Activated T-cell treated with anti-CD3 and anti-CD28 coated beads, Interleukin-2, amount 50 U/mL, for 48 hours (primary cell): ENCODE measurements around the gene C1orf21.

Experiments used
- DNase-seq, 2 experiments: peaks; one replicate each; pipeline ENCODE4 v3.0.0-alpha.2; 2020

Gene C1orf21

GRCh38 chr1:184672013-184672726 lies 285.3 kb downstream of the C1orf21 start:
- no peak for DNase-seq

DNA sequence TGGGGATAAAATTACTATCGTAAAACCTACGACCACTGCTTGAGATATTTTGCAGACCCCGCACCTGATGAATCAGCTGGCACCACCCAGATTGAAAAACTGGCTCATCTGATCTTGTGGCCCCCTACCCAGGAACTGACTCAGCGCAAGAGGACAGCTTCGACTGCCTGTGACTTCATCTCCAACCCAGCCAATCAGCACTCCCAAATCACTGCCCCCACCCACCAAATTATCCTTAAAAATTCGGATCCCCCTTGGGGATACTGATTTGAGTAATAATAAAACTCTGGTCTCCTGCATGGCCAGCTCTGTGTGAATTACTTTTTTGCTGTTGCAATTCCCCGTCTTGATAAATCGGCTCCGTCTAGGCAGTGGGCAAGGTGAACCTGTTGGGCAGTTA lies 286.5 kb downstream of the C1orf21 start:
- DNase-seq: no peak

DNA sequence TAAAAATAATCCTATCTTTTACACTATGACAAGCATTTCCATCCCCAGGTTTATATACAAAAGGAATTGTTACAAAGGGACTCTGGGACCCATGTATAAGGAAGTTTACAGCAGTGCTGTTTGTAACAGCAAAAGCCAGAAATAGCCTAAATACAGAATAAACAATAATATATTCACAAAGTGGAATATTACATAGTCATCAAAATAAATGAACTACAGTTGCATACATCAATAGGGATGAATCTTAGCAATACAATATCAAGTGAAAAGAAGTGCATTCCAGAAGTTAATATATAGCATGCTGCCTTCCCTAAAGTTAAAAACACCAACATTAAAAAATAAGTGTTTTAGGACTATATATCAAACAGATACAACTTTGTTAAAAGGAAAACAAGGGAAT lies 290.5 kb downstream of the C1orf21 start:
- no peak for DNase-seq
